SU-DHL-6 (cell line): ENCODE data around the gene GBF1.

Experiments
- EZH2phosphoT487 ChIP-seq: fragments of 200-600 bp; sonication (generic), shearing (Covaris generic); conservative IDR thresholded peaks from 2 replicates; pipeline ENCODE4 v1.6.1; 2018; ENCODE audit warnings: mild to moderate bottlenecking, antibody characterized with exemption, low read length, moderate library complexity, mixed read lengths
- TF ChIP-seq, protein P1 (sequence below): fragments of 200-600 bp; sonication (generic); IDR thresholded peaks from one replicate; pipeline ENCODE4 v1.5.1; 2017; ENCODE audit warnings: antibody characterized with exemption, mild to moderate bottlenecking, low read length, moderate library complexity; ENCODE audit not compliant: insufficient read depth, poor library complexity, severe bottlenecking

DNA sequence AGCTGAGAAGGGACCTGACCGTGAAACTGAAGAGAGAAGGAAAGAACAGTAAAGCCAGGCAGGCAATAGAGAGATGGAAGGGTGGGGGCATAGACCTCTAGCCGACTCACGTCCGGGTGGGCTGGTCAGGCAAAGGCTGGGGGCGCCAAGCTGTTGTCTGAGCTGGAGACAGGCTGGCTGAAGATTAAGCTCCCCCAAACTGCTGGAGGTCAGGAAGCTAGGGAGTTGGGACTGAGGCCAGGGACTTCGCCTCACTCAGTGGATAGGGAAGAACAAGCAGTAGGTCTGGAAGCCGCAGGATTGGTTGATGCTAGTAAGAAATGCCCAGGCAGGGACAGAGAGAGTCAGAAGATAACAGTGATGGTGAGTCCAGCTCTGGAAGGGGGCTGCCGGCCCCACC, 9.3 kb upstream of the GBF1 start:
- TF ChIP-seq, protein P1, sequence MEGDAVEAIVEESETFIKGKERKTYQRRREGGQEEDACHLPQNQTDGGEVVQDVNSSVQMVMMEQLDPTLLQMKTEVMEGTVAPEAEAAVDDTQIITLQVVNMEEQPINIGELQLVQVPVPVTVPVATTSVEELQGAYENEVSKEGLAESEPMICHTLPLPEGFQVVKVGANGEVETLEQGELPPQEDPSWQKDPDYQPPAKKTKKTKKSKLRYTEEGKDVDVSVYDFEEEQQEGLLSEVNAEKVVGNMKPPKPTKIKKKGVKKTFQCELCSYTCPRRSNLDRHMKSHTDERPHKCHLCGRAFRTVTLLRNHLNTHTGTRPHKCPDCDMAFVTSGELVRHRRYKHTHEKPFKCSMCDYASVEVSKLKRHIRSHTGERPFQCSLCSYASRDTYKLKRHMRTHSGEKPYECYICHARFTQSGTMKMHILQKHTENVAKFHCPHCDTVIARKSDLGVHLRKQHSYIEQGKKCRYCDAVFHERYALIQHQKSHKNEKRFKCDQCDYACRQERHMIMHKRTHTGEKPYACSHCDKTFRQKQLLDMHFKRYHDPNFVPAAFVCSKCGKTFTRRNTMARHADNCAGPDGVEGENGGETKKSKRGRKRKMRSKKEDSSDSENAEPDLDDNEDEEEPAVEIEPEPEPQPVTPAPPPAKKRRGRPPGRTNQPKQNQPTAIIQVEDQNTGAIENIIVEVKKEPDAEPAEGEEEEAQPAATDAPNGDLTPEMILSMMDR, result no peak
- TF ChIP-seq EZH2phosphoT487, result no peak
